HG02678 (cell line): ENCODE measurements around the gene CAPN9.

Source experiments
- ATAC-seq: cut with Tn5 transposase; IDR thresholded peaks from one replicate; pipeline ENCODE4 v1.9.1; 2021; ENCODE audit warnings: mild to moderate bottlenecking, moderate library complexity; ENCODE audit not compliant: unreplicated experiment

CAPN9 gene

DNA sequence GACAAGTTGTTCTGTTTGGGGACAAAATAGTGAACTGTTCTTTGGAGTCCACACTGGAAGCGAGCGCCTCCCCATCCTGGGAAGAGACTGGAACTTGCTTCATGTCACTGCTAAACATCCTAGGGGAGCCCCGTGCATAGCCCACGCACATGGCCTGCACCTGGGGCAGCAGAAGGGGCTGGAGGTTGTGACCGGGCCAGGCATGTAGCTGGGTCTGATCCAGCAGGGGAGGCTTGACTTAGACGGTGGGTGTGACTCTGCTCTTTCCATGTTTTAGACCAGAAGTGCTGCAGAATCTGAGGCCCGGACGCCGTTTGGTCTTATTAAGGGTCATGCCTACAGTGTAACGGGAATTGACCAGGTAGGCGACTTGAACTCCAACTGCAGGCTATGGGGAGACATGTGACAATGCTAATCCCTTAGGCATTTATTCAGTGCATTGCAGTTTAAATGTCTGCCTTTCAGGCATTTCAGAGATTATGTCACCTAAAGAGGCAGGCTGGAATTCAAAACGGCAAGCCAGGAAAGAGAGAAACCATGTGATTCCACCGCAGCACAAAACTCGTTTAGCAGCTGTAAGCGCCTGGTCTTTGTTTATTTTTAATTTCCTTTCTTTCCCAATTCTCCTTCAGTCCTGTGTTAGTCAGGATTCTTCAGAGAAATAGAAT, 21.8 kb downstream of the CAPN9 start:
- no peak for ATAC-seq

DNA sequence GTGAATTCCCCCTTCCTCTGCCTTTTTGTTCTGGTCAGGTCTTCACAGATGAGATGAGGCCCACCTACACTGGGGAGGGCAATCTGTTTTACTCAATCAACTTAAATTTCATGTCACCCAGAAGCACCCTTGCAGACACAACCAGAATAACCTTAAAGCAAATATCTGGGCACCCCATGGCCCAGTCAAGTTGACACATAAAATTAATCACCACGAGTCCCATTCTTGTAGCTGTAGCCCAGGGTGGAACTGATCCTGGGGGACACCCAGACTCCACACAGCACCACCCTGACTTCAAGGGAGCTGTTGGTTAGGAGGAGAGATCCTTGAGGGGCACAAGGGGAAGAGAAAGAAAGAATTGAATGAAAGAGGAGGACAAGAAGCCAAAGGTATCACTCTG, 23.1 kb downstream of the CAPN9 start:
- ATAC-seq: no peak

DNA sequence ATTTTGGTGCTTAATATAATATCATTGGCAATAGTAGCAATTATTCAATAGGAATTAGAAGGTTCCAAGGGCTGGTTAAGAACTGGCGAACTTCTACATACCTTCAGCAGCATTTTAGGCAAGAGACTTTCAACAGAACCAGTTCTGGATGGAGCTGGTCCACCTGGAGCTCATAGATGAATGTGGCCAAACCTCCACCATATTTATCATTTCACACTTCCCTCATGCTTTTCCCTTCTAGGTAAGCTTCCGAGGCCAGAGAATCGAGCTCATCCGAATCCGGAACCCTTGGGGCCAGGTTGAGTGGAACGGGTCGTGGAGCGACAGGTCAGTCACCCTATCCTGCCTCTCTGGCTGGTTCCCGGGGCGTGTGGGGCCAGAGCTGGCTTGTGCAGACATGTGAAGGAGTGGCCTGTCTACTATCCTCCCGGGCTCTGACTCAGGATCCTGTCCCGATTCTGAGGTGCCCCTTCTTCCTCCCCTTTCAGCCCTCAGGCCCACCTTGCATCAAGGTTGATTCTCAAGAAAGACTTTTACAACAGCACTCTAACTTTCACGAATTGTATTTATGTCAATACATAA, 24.7 kb downstream of the CAPN9 start:
- no peak for ATAC-seq

DNA sequence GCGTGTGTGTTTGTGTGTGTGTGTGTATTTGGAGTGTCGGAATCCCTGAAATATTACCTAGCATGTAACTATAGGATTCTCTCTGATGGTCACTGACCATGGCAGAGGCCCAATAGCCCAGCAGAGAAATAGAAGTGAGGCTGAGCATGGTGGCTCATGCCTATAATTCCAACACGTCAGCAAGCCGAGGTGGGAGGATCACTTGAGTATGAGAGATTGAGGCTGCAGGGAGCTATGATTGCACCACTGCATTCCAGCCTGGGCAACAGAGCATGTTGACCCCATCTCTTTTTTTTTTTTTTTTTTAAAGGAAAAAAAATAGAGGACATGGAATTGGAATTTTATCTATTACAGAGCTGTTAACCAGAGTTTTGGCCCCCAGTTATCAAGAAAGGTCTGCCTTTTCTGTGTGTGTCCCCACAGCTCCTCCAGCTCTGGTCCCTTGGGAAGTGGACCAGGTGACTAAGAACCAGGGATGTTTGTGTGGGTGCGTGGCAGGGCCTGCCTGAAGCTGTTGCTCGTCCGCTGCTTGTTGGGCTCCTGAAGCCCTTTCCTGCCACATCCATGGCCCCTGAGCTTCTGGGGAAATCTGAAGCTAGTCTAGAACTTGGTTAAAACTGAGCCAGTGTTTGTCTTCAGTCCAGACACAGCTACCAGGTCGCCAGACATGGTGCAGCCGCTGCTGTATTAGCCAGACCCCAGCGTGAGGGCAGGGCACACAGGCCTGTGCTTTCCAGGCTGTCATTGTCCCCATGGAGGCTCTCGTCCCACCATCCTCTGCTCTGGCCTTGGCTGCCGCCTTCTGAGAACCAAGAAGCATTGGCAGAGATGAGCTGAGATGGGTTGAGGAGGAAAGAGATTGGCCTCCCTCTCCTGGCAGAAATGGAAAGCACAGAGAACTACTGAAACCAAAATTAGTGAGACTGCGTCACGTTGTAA, 25.5 kb downstream of the CAPN9 start:
- ATAC-seq: no peak

DNA sequence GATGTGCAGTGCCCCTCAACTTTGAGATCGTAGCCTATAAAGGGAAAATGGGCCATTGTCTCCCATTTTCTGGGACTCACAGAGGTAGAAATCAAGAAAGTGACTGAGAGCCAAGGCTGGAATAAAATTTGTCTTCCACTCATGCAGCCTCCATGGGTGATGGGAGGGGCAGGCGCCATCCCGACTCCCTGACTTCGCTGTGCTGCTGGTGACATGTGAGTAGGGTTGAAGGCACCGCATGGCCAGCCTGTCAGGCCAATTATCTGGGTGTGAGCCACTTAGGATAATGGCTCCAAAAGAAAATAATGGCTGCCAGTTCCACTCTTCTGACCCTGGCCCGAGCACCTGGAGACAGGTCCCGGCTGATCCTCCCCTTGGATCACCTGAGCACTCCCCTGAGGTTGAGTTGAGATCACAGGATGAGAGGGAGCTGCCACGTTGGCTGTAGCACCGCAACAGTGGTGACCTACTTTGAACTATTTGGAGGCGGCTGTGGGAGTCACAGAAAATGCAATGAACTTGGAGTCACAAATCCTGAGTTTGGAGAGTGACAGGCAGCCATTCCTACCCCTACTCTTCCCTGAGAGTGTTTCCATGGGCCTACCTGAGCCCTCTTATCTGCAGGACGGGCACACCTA, 26.3 kb downstream of the CAPN9 start:
- ATAC-seq: no peak

DNA sequence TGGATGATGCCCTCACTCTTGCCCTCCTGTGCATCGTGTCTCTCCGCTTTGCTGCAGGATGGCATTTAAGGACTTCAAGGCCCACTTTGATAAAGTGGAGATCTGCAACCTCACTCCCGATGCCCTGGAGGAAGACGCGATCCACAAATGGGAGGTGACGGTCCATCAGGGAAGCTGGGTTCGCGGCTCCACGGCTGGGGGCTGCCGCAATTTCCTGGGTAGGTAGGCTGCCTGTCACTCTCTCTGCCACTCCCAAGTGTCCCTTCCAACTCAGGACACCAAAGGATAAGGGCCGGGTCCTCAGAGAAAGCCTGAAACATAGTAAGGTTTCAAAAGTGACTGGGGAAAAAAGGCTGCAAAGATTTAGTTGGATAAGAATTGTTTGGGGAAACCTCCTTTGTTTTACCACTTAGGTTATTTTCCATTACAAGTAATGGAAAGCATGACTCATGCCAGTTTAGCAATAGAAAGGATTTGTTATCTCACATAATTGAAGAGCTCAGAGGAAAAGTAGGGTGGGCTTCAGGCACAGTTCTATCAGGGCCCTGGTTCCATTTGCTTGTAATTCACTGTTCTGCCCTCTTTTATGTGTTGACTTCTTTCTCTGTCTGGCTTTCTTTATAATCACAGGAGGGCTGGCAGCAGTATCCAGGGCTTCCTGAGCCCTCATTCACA, 31.9 kb downstream of the CAPN9 start:
- ATAC-seq: no peak

DNA sequence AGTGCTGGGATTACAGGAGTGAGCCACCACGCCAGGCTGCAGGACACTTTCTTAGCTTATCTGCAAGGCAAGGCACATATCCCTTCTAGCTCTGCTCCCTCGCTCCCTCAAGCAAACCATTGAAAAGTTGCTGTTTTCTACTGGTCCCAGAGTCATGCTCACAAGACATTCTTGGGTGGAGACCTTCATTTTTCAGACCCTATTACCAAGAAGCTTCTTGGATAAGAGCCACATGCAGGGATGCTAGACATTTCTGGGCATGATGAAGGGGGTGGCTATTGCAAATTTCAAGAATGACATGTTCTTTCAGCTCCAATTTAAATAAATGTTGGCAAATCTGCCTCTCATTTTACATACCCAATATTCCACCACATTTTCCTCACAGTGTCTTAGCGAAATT, 33.9 kb downstream of the CAPN9 start:
- ATAC-seq: no peak

DNA sequence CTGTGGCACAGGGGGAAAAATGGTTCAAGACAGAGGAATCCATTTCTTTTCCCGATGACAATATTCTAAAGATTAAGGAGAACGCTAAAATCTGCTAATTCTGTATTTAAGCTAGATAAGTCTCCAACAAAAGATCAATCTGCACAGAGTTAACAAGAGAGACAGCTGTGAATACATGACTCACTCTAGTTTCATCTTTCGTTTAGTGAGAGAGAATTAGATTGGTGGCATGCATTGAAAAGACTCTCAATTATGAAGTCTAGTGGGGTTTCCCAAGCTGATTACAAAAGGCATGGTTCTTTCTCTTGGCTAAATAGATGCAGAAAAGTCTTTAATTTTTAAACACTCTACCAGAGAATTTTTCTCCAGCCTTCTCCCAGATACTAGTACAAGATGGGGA, 34.4 kb downstream of the CAPN9 start:
- ATAC-seq: no peak

DNA sequence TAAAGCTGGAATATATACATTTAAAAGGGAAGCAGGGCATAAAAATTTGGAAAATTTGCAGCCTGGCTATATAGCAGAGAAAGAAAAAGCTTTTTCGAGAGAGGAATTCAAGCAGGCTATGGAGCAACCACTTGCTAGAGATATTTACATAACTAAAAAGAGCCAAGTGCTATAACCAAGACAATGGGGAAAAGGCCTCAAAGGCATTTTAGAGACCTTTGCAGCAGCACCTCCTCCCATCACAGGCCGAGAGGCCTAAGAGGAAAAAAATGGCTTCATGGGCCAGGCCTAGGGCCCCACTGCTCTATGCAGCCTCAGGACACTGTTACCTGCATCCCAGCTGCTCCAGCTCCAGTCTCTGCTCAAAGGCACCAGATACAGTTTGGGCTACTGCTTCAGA, 37.0 kb downstream of the CAPN9 start:
- ATAC-seq: no peak

DNA sequence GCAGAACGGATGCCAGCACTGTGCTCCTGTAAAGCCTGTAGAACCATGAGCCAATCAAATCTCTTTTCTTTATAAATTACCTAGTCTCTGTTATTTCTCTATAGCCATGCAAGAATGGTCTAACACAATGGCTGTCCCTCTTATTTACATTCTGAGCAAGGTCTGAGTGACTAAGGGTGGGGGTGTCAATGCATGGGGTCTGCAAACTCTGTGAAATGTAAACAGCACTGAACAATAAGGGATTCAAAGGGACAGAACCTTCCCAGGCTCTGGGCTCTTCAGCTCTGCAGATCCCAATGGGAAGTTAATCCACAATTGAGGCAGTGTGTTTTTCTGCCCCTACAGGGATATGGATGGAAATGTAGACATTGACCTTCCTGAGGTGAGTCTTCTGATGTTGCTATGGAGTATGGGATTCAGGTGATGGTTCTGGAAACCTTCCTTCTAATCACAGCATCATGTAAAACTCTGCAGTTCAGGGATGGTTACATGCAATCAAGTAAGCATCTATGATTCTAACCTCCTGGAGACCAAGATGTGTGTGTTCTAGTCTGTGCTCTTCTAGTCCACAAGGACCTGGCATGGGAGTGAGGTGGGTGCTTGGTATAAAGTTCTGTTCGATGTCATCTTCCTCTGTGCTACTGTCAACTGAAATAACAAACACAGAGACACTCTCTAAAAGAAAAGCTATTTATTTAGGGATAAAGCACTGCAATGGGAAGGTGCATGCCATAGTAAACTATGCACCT, 38.6 kb downstream of the CAPN9 start:
- no peak for ATAC-seq

DNA sequence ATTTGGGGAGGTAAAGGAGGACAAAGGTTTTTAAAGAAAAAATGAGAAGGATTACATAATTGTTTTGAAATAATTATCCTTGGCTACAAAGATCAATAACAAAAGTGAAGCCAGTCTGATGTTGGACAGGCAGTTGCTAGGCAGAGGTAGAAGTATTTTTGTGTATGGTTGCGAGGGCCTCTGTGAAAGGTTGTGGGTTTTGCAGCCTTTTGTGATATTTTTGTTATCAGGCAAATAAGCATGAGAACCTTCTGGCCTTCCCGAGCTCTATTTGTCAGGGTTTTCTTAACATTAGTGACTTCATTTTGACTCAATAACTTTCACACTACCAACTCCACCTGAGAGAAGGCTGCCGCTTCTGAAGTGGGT, 39.2 kb downstream of the CAPN9 start:
- no peak for ATAC-seq

DNA sequence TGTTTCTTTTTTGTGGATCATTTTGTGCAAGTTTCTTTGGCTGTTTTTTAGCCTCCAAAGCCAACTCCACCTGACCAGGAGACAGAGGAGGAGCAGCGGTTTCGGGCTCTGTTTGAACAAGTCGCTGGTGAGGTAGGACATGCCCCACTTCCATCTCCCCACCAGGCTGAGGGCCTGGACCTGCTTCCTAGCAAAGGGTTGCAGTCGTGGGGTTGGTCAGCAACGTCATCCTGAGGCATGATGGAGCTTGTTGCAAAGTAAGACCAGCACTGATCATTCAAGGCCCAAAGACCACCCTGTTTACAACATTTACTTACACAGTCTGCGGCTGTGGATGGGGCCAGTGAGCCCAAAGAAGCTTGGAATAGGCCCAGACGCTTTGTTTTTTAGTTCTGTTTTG, 40.3 kb downstream of the CAPN9 start:
- ATAC-seq: no peak

DNA sequence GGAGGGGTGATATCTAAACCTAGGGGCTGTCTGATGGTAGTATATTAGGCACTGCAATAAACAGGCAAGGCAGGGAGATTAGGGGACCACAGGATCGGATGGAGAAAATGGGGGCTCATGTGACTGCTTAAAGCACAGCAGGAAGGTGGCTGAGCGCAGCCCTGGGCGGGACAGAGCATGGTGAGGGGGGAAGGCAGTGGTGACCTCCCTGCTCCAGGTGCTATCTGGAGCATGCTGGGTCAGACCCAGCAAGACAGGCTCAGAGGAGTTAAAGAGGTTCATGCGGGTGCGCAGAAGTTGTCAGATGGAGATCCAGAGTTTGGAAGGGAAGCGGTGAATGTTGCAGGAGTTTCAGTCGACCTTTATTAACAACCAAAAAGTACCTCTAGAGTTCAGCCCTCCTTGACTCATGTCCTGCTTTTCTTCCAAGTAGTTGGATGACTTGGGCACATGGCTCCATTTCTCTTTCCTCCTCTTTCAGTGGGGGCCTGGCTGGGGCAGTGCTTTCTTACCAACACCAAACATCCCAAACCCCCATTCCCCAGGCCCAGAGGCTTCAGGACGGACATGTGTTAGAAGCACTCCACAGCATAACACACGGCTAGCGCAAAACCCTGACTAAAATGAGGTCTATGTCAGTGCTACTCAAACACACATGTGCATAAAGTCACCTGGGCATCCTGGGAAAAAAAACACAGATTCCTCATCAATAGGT, 41.5 kb downstream of the CAPN9 start:
- no peak for ATAC-seq

DNA sequence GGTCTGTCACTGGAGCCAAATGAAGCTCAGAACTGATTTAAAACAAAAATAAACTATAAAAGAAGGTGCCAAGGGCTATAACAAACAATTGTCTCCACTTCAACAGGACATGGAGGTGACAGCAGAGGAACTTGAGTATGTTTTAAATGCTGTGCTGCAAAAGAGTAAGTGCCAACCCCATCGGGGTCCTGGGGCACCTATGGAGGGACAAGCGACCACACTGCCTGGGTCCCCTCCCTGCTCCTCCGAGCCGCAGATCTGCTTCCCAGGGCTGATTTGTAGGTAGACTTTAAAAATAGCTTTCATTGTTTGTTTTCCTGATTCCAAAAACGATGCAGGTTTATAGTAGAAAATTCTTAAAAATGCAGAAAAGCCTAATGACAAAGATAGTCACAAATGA, 42.8 kb downstream of the CAPN9 start:
- no peak for ATAC-seq

DNA sequence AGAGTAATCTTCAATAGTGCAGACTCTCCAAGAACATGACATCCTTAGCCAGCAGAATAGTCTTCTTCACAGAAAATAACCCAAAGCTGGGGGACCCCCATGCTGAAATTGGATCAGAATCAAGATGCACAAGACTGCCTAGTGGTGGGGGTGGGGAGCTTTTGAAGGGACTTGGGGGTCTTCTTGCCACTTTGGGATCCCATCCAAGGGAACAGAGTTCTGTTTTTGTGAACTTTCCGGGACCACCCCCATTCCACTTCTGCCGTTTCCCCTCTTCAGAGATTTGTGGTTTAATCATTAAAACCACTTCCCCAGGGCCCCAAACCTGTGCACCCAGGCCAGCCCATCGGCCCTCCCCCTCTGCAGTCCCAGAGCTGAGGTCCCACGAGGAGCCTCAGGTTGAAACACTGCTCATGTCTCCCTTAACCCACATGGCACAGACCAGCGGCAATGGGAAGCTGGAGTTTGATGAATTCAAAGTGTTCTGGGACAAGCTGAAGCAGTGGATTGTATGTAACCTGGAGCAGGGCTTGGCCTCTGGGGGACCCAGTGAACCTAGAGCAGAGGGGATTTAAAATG, 44.9 kb downstream of the CAPN9 start:
- ATAC-seq: no peak

DNA sequence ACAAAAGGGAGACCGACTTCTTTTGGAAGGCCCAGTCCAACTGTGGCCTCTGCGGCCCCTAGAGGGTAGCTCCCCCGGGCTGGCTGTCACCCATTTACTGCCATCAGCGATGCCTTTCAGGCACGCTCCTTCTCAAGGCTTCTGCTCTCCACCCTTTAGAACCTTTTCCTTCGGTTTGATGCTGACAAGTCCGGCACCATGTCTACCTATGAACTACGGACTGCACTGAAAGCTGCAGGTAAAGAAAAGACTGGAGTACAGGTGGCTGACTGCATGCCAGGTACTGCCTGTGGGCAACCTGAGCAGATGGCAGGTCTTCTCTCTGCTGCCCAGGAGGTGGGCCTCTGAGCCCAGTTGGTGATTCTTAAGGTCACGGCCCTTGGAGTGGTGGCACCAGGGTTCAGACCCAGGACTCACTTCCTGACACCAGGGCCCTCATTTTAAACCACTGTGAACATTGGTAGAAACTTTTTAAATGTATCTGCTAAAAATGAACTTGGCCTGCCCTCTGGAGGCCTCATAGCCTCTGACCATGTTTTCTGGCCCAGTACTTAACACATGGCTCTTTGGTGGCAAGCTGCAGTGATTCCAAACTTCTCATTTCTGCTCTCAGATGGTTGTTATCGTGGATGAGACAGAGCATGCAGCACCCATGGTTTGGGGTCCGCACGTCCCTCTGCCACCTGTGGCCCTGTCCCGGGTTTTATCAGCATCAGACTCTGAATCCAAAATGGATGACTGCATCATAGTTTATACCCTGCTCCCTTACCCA, 45.7 kb downstream of the CAPN9 start:
- no peak for ATAC-seq

DNA sequence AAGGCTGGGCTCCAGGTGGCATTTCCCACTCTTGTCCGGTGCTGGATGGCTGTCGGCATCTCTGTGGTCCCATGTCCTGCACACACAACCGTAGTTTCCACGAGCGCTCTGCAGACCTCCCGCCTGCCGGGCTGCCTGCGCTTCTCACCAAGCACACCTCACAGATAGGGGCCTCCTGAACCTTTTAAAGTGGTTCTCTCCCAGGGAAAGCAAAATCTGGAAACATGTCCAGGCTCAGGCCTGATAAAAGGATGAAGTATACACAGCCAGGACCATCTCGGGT, 46.2 kb downstream of the CAPN9 start:
- no peak for ATAC-seq

DNA sequence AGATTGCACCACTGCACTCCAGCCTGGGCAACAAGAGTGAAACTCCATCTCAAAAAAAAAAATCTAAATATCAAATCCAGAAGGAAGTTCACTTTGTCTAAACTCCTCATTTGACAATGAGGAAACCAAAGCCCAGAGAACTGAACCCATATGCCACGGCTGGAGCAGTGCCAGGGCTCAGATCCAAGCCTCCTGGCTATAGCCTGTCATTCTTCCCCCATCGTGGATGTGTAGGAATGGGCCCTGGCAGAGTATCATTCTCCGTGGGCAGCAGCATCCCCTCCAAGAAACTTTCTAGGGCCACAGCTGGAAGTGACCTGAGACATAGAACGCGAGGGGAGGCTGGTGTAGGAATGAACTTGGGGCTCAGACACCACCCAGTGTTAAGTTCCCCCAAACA, 47.2 kb downstream of the CAPN9 start:
- ATAC-seq: no peak
